Measurements from ENCODE around the gene FIG4. TPM values are rescaled to one million over a fixed set of nuclear protein-coding genes. Genes with fewer than 3 reads are reported as not detected.

Gene FIG4
- total RNA-seq, 1 experiment from 2014 or later = 23.1 TPM

- Mint-ChIP-seq H3K27me3 (ENCODE audit: low read depth) (no peaks in the 10 kb centered on the region), H3K4me3 (no peak overlapping the region), H3K4me1 (no peaks in the 10 kb centered on the region), H3K27ac (no peak overlapping the region), H3K9me3 (peaks cover 25 to 27% of the 10 kb centered on the region in 2 experiments), H3K36me3 (ENCODE audit: insufficient read depth in 1 of 3, low read depth in 3 of 3) (peaks cover 24 to 30% (median 28%) of the 10 kb centered on the region in 3 experiments)
- Histone ChIP-seq H4K91ac (ENCODE audit: insufficient read length, low read depth, low read length) (no peak overlapping the region), H3K18ac (ENCODE audit: insufficient read length, low read depth, low read length) (no peak overlapping the region), H2BK12ac (ENCODE audit: insufficient read length, low read depth, low read length) (no peak overlapping the region), H3K79me2 (ENCODE audit: insufficient read depth, low read length) (no peaks in the 10 kb centered on the region), H3K56ac (ENCODE audit: insufficient read length, low read depth, low read length) (no peak overlapping the region), H3K27me3 (ENCODE audit: insufficient read depth, low read length) (no peaks in the 10 kb centered on the region), H3T11ph (ENCODE audit: low read length) (no peak overlapping the region), H3K9me3 (ENCODE audit: control insufficient read depth, low read depth, low read length) (no peaks in the 10 kb centered on the region), H3K4ac (ENCODE audit: low read depth, low read length) (no peak overlapping the region), H2AK5ac (ENCODE audit: insufficient read length, low read length) (no peak overlapping the region), H3K79me1 (ENCODE audit: insufficient read depth, low read depth, low read length, poor library complexity, severe bottlenecking) (no peaks in the 10 kb centered on the region), H2AFZ (ENCODE audit: low read length) (no peak overlapping the region), H3K23me2 (ENCODE audit: insufficient read length, low read depth, low read length, poor library complexity, severe bottlenecking) (no peaks in the 10 kb centered on the region), H3K14ac (ENCODE audit: insufficient read depth, low read length) (no peak overlapping the region), H3K27ac (ENCODE audit: insufficient read length, low read depth, low read length) (no peak overlapping the region), H4K8ac (replicated peaks; ENCODE audit: insufficient read length, low read depth, low read length) (no peak overlapping the region), H2BK5ac (ENCODE audit: insufficient read length, low read length) (no peak overlapping the region), H2BK15ac (ENCODE audit: low read depth, low read length) (no peak overlapping the region), H3K4me2 (ENCODE audit: insufficient read depth, insufficient read length, low read length) (no peak overlapping the region), H4K20me1 (ENCODE audit: control insufficient read depth, insufficient read depth, insufficient read length) (no peaks in the 10 kb centered on the region), H2BK20ac (ENCODE audit: low read depth, low read length, poor library complexity, severe bottlenecking) (no peak overlapping the region), H2BK120ac (ENCODE audit: low read depth, low read length, poor library complexity, severe bottlenecking) (no peak overlapping the region), H3K23ac (ENCODE audit: insufficient read length, low read depth, low read length) (no peak overlapping the region), H4K5ac (ENCODE audit: insufficient read length, low read depth, low read length) (no peak overlapping the region), H3K4me1 (ENCODE audit: insufficient read depth, low read length) (no peaks in the 10 kb centered on the region), H3K9ac (ENCODE audit: extremely low read depth, insufficient read length, low read length) (no peak overlapping the region)
- no CpG with 5 or more reads among the region's 7 CpGs for WGBS (ENCODE audit: extremely low coverage, insufficient read length, low lambda C conversion rate)
- no peak for TF ChIP-seq CTCF (conservative IDR thresholded peaks at IDR 0.05)
- DNase-seq = no peak
Measured at GRCh38 chr6:109834595-109835437, 143.7 kb downstream of the FIG4 start.
